ENCODE measurements around the gene UBE2Q1.

Gene UBE2Q1

GRCh38 chr1:154593390-154593789 is 34.9 kb upstream of the UBE2Q1 start:
- peaks cover 98% of the 10 kb centered on the region for H3K36me3 ChIP-seq (ENCODE audit: low read depth)
- no peak overlapping the region for H3K27ac ChIP-seq (ENCODE audit: poor library complexity, severe bottlenecking)
- no peak for TF ChIP-seq CTCF (IDR thresholded peaks at IDR 0.05; ENCODE audit: poor library complexity, severe bottlenecking)
- ATAC-seq (ENCODE audit: low read depth) (no peak), DNase-seq (ENCODE audit: low spot score) (no peak)
- no peaks in the 10 kb centered on the region for H3K4me1 ChIP-seq (ENCODE audit: insufficient read depth, poor library complexity, severe bottlenecking)
- no peak overlapping the region for H3K4me3 ChIP-seq (ENCODE audit: severe bottlenecking)
- no peaks in the 10 kb centered on the region for H3K27me3 ChIP-seq (ENCODE audit: insufficient read depth, poor library complexity, severe bottlenecking)
- no peaks in the 10 kb centered on the region for H3K9me3 ChIP-seq (ENCODE audit: severe bottlenecking)

- DNase-seq (ENCODE audit: low spot score) (no peak), ATAC-seq (ENCODE audit: low read depth) (no peak)
- peaks cover 98% of the 10 kb centered on the region for H3K36me3 ChIP-seq (ENCODE audit: low read depth)
- H3K4me3 ChIP-seq (ENCODE audit: severe bottlenecking) = no peak overlapping the region
- H3K9me3 ChIP-seq (ENCODE audit: severe bottlenecking) = no peaks in the 10 kb centered on the region
- TF ChIP-seq CTCF (IDR thresholded peaks at IDR 0.05; ENCODE audit: poor library complexity, severe bottlenecking) = no peak
- no peak overlapping the region for H3K27ac ChIP-seq (ENCODE audit: poor library complexity, severe bottlenecking)
- H3K4me1 ChIP-seq (ENCODE audit: insufficient read depth, poor library complexity, severe bottlenecking) = no peaks in the 10 kb centered on the region
- H3K27me3 ChIP-seq (ENCODE audit: insufficient read depth, poor library complexity, severe bottlenecking) = no peaks in the 10 kb centered on the region
Measured at GRCh38 chr1:154591206-154591605, 32.7 kb upstream of the UBE2Q1 start.

GRCh38 chr1:154590756-154591155 is 32.3 kb upstream of the UBE2Q1 start:
- H3K27ac ChIP-seq (ENCODE audit: poor library complexity, severe bottlenecking) = no peak overlapping the region
- H3K9me3 ChIP-seq (ENCODE audit: severe bottlenecking) = no peaks in the 10 kb centered on the region
- no peak for DNase-seq (ENCODE audit: low spot score)
- no peak overlapping the region for H3K4me3 ChIP-seq (ENCODE audit: severe bottlenecking)
- H3K4me1 ChIP-seq (ENCODE audit: insufficient read depth, poor library complexity, severe bottlenecking) = no peaks in the 10 kb centered on the region
- H3K27me3 ChIP-seq (ENCODE audit: insufficient read depth, poor library complexity, severe bottlenecking) = no peaks in the 10 kb centered on the region
- peaks cover 98% of the 10 kb centered on the region for H3K36me3 ChIP-seq (ENCODE audit: low read depth)
- no peak for TF ChIP-seq CTCF (IDR thresholded peaks at IDR 0.05; ENCODE audit: poor library complexity, severe bottlenecking)
- no peak for ATAC-seq (ENCODE audit: low read depth)

GRCh38 chr1:154589780-154590179 is 31.3 kb upstream of the UBE2Q1 start:
- Histone ChIP-seq H3K36me3 (ENCODE audit: low read depth) (peaks cover 98% of the 10 kb centered on the region), H3K27ac (ENCODE audit: poor library complexity, severe bottlenecking) (no peak overlapping the region), H3K4me1 (ENCODE audit: insufficient read depth, poor library complexity, severe bottlenecking) (no peaks in the 10 kb centered on the region), H3K27me3 (ENCODE audit: insufficient read depth, poor library complexity, severe bottlenecking) (no peaks in the 10 kb centered on the region), H3K4me3 (ENCODE audit: severe bottlenecking) (no peak overlapping the region), H3K9me3 (ENCODE audit: severe bottlenecking) (no peaks in the 10 kb centered on the region)
- ATAC-seq (ENCODE audit: low read depth) = no peak
- no peak for DNase-seq (ENCODE audit: low spot score)
- TF ChIP-seq CTCF (IDR thresholded peaks at IDR 0.05; ENCODE audit: poor library complexity, severe bottlenecking) = no peak

- DNase-seq (ENCODE audit: low spot score) (no peak), ATAC-seq (ENCODE audit: low read depth) (no peak)
- Histone ChIP-seq H3K27ac (ENCODE audit: poor library complexity, severe bottlenecking) (no peak overlapping the region), H3K4me1 (ENCODE audit: insufficient read depth, poor library complexity, severe bottlenecking) (no peaks in the 10 kb centered on the region), H3K9me3 (ENCODE audit: severe bottlenecking) (no peaks in the 10 kb centered on the region), H3K27me3 (ENCODE audit: insufficient read depth, poor library complexity, severe bottlenecking) (no peaks in the 10 kb centered on the region), H3K36me3 (ENCODE audit: low read depth) (peaks cover 97% of the 10 kb centered on the region), H3K4me3 (ENCODE audit: severe bottlenecking) (no peak overlapping the region)
- no peak for TF ChIP-seq CTCF (IDR thresholded peaks at IDR 0.05; ENCODE audit: poor library complexity, severe bottlenecking)
Measured at GRCh38 chr1:154586641-154587040, 28.2 kb upstream of the UBE2Q1 start.

All from RWPE2 (cell line).